ENCODE results near the gene EFCAB8. TPM values are rescaled to one million over a fixed set of nuclear protein-coding genes. Genes with fewer than 3 reads are reported as not detected.

Gene EFCAB8
- total and polyA plus RNA-seq, 4 donors: 0.25 TPM; not detected in 3

GRCh38 chr20:32977281-32978008 is 118.7 kb downstream of the EFCAB8 start:
- H3K36me3 ChIP-seq (ENCODE audit: control insufficient read depth in 4 of 4, insufficient read depth in 3 of 4, low read depth in 1 of 4, low read length in 3 of 4): no peaks in the 10 kb centered on the region
- H3K9me3 ChIP-seq (ENCODE audit: control insufficient read depth in 4 of 4, low read length in 3 of 4): no peaks in the 10 kb centered on the region
- H3K27ac ChIP-seq (ENCODE audit: low read depth in 1 of 2, low read length in 2 of 2): no peak overlapping the region
- no peak overlapping the region for H3K4me3 ChIP-seq (ENCODE audit: low read depth in 1 of 3, low read length in 3 of 3)
- TF ChIP-seq FOXA2 (IDR thresholded peaks at IDR 0.05) (no peak), GABPA (IDR thresholded peaks at IDR 0.05 in 1 of 2, conservative IDR thresholded peaks at IDR 0.05 in 1 of 2) (no peak)
- TF ChIP-seq, protein P1, sequence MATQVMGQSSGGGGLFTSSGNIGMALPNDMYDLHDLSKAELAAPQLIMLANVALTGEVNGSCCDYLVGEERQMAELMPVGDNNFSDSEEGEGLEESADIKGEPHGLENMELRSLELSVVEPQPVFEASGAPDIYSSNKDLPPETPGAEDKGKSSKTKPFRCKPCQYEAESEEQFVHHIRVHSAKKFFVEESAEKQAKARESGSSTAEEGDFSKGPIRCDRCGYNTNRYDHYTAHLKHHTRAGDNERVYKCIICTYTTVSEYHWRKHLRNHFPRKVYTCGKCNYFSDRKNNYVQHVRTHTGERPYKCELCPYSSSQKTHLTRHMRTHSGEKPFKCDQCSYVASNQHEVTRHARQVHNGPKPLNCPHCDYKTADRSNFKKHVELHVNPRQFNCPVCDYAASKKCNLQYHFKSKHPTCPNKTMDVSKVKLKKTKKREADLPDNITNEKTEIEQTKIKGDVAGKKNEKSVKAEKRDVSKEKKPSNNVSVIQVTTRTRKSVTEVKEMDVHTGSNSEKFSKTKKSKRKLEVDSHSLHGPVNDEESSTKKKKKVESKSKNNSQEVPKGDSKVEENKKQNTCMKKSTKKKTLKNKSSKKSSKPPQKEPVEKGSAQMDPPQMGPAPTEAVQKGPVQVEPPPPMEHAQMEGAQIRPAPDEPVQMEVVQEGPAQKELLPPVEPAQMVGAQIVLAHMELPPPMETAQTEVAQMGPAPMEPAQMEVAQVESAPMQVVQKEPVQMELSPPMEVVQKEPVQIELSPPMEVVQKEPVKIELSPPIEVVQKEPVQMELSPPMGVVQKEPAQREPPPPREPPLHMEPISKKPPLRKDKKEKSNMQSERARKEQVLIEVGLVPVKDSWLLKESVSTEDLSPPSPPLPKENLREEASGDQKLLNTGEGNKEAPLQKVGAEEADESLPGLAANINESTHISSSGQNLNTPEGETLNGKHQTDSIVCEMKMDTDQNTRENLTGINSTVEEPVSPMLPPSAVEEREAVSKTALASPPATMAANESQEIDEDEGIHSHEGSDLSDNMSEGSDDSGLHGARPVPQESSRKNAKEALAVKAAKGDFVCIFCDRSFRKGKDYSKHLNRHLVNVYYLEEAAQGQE (IDR thresholded peaks at IDR 0.05): no peak
- H3K9ac ChIP-seq (ENCODE audit: low read depth in 1 of 2, low read length in 2 of 2): no peak overlapping the region
- no peak for DNase-seq (ENCODE audit: low spot score)
- no peaks in the 10 kb centered on the region for H3K27me3 ChIP-seq (ENCODE audit: control insufficient read depth in 4 of 4, insufficient read depth in 4 of 4, low read length in 3 of 4)
- WGBS: 82% methylated on average over 13 of the region's 13 CpGs
- H3K4me1 ChIP-seq (ENCODE audit: control insufficient read depth in 4 of 4, insufficient read depth in 4 of 4, low read length in 3 of 4): no peaks in the 10 kb centered on the region

GRCh38 chr20:32978009-32978335 is 119.2 kb downstream of the EFCAB8 start:
- no peaks in the 10 kb centered on the region for H3K4me1 ChIP-seq (ENCODE audit: control insufficient read depth in 4 of 4, insufficient read depth in 4 of 4, low read length in 3 of 4)
- DNase-seq (ENCODE audit: low spot score): no peak
- no peak overlapping the region for H3K9ac ChIP-seq (ENCODE audit: low read depth in 1 of 2, low read length in 2 of 2)
- H3K27ac ChIP-seq (ENCODE audit: low read depth in 1 of 2, low read length in 2 of 2): no peak overlapping the region
- H3K36me3 ChIP-seq (ENCODE audit: control insufficient read depth in 4 of 4, insufficient read depth in 3 of 4, low read depth in 1 of 4, low read length in 3 of 4): no peaks in the 10 kb centered on the region
- H3K4me3 ChIP-seq (ENCODE audit: low read depth in 1 of 3, low read length in 3 of 3): no peak overlapping the region
- no peaks in the 10 kb centered on the region for H3K9me3 ChIP-seq (ENCODE audit: control insufficient read depth in 4 of 4, low read length in 3 of 4)
- no peak for TF ChIP-seq HNF4A (conservative IDR thresholded peaks at IDR 0.05)
- TF ChIP-seq CTCF (IDR thresholded peaks at IDR 0.05; ENCODE audit: low read depth, low read length, missing input control): no peak
- TF ChIP-seq EGR1 (IDR thresholded peaks at IDR 0.05; ENCODE audit: low read depth in 2 of 2): no peak
- no peaks in the 10 kb centered on the region for H3K27me3 ChIP-seq (ENCODE audit: control insufficient read depth in 4 of 4, insufficient read depth in 4 of 4, low read length in 3 of 4)
- 78% methylated on average over 7 of the region's 7 CpGs for WGBS

- no peak overlapping the region for H3K9ac ChIP-seq (ENCODE audit: low read depth in 1 of 2, low read length in 2 of 2)
- no peaks in the 10 kb centered on the region for H3K4me1 ChIP-seq (ENCODE audit: control insufficient read depth in 4 of 4, insufficient read depth in 4 of 4, low read length in 3 of 4)
- no peaks in the 10 kb centered on the region for H3K9me3 ChIP-seq (ENCODE audit: control insufficient read depth in 4 of 4, low read length in 3 of 4)
- WGBS: 81% methylated on average over 9 of the region's 9 CpGs
- H3K36me3 ChIP-seq (ENCODE audit: control insufficient read depth in 4 of 4, insufficient read depth in 3 of 4, low read depth in 1 of 4, low read length in 3 of 4): no peaks in the 10 kb centered on the region
- no peak overlapping the region for H3K4me3 ChIP-seq (ENCODE audit: low read depth in 1 of 3, low read length in 3 of 3)
- H3K27me3 ChIP-seq (ENCODE audit: control insufficient read depth in 4 of 4, insufficient read depth in 4 of 4, low read length in 3 of 4): no peaks in the 10 kb centered on the region
- DNase-seq (ENCODE audit: low spot score): no peak
- H3K27ac ChIP-seq (ENCODE audit: low read depth in 1 of 2, low read length in 2 of 2): no peak overlapping the region
- TF ChIP-seq RXRA (IDR thresholded peaks at IDR 0.05) (no peak), SP1 (IDR thresholded peaks at IDR 0.05) (no peak), FOXA2 (IDR thresholded peaks at IDR 0.05) (no peak), TAF1 (conservative IDR thresholded peaks at IDR 0.05) (no peak), GABPA (IDR thresholded peaks at IDR 0.05 in 1 of 2, conservative IDR thresholded peaks at IDR 0.05 in 1 of 2) (no peak), HNF4A (conservative IDR thresholded peaks at IDR 0.05) (no peak), EGR1 (IDR thresholded peaks at IDR 0.05; ENCODE audit: low read depth in 2 of 2) (no peak), FOXA1 (IDR thresholded peaks at IDR 0.05) (no peak), ATF3 (IDR thresholded peaks at IDR 0.05) (no peak)
- TF ChIP-seq, protein P2, sequence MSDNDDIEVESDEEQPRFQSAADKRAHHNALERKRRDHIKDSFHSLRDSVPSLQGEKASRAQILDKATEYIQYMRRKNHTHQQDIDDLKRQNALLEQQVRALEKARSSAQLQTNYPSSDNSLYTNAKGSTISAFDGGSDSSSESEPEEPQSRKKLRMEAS (IDR thresholded peaks at IDR 0.05): no peak
- TF ChIP-seq, protein P3, sequence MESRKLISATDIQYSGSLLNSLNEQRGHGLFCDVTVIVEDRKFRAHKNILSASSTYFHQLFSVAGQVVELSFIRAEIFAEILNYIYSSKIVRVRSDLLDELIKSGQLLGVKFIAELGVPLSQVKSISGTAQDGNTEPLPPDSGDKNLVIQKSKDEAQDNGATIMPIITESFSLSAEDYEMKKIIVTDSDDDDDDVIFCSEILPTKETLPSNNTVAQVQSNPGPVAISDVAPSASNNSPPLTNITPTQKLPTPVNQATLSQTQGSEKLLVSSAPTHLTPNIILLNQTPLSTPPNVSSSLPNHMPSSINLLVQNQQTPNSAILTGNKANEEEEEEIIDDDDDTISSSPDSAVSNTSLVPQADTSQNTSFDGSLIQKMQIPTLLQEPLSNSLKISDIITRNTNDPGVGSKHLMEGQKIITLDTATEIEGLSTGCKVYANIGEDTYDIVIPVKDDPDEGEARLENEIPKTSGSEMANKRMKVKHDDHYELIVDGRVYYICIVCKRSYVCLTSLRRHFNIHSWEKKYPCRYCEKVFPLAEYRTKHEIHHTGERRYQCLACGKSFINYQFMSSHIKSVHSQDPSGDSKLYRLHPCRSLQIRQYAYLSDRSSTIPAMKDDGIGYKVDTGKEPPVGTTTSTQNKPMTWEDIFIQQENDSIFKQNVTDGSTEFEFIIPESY (IDR thresholded peaks at IDR 0.05): no peak
- TF ChIP-seq, protein P1 (IDR thresholded peaks at IDR 0.05): no peak
Observed at GRCh38 chr20:32979201-32979998, 120.7 kb downstream of the EFCAB8 start.

All from liver (tissue), 9 donors.